Tibial artery (tissue), 4 donors: ENCODE results near the gene IL4I1.

Experiments
- DNase-seq, 2 donors: peaks; one replicate each; pipeline ENCODE4 v3.0.0-alpha.2; 2019
- H3K27ac ChIP-seq, 2 donors: fragments of 200-600 bp; sonication (generic) in 1 of 2; 1 replicate in 1 of 2; 2 replicates in 1 of 2; pipeline ENCODE4 v1.5.1; 2018 to 2019; ENCODE audit warnings: mild to moderate bottlenecking in 1 of 2
- H3K27me3 ChIP-seq, 2 donors: fragments of 200-600 bp; sonication (generic) in 1 of 2; one replicate each; pipeline versions ENCODE4 v1.5.1 to v1.6.0; 2016 to 2019
- H3K36me3 ChIP-seq, 3 donors: fragments of 200-600 bp; sonication (generic) in 2 of 3; one replicate each; pipeline ENCODE4 v1.5.1; 2016 to 2019; ENCODE audit warnings: mild to moderate bottlenecking in 2 of 3
- H3K4me1 ChIP-seq, 4 donors: fragments of 200-600 bp; sonication (generic) in 2 of 4; 1 replicate in 3 of 4; 2 replicates in 1 of 4; pipeline ENCODE4 v1.5.1; 2016 to 2019
- H3K4me3 ChIP-seq, 2 donors: fragments of 200-600 bp; sonication (generic) in 1 of 2; 1 replicate in 1 of 2; 2 replicates in 1 of 2; pipeline ENCODE4 v1.5.1; 2018 to 2019; ENCODE audit warnings: mild to moderate bottlenecking in 2 of 2
- H3K9me3 ChIP-seq, 3 donors: fragments of 200-600 bp; sonication (generic) in 1 of 3; one replicate each; pipeline ENCODE4 v1.5.1; 2016 to 2019
- intact Hi-C: fragments of 100-400 bp; cut with DNase I; formaldehyde crosslinking; loops from one replicate; pipeline ENCODE4 v1.15.0; 2023; ENCODE audit warnings: low total_unique reads
- TF ChIP-seq, protein P1 (sequence below), 2 experiments: fragments of 200-600 bp in 1 of 2; fragments of 450-650 bp in 1 of 2; IDR thresholded peaks; one replicate each; pipeline ENCODE4 v1.5.1; 2017 to 2019; ENCODE audit warnings: antibody characterized with exemption in 2 of 2, mild to moderate bottlenecking in 1 of 2, moderate library complexity in 1 of 2

The IL4I1 gene

DNA sequence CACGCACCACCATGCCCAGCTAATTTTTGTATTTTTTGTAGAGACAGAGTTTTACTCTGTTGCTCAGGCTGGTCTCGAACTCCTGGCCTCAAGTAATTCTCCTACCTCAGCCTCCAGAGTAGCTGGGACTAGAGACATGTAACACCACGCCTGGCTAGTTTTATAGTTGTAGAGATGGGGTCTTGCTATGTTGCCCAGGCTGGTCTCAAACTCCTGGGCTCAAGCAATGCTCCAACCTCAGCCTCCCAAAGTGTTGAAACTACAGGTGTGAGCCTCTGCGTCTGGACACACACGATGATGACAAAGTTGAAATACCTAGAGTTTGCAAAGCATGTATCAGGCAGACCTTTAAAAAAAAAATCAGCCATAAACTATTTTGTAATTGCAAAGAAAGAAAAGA, 50.3 kb downstream of the IL4I1 start:
- Histone ChIP-seq H3K27me3 (no peaks in the 10 kb centered on the region), H3K9me3 (no peaks in the 10 kb centered on the region), H3K4me1 (peaks cover 0 to 7% (median 5%) of the 10 kb centered on the region in 4 donors), H3K27ac (no peak overlapping the region), H3K36me3 (no peaks in the 10 kb centered on the region), H3K4me3 (no peak overlapping the region)
- intact Hi-C loops: no loop called here
- TF ChIP-seq, protein P1, sequence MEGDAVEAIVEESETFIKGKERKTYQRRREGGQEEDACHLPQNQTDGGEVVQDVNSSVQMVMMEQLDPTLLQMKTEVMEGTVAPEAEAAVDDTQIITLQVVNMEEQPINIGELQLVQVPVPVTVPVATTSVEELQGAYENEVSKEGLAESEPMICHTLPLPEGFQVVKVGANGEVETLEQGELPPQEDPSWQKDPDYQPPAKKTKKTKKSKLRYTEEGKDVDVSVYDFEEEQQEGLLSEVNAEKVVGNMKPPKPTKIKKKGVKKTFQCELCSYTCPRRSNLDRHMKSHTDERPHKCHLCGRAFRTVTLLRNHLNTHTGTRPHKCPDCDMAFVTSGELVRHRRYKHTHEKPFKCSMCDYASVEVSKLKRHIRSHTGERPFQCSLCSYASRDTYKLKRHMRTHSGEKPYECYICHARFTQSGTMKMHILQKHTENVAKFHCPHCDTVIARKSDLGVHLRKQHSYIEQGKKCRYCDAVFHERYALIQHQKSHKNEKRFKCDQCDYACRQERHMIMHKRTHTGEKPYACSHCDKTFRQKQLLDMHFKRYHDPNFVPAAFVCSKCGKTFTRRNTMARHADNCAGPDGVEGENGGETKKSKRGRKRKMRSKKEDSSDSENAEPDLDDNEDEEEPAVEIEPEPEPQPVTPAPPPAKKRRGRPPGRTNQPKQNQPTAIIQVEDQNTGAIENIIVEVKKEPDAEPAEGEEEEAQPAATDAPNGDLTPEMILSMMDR (IDR thresholded peaks at IDR 0.05): no peak
- no peak for DNase-seq

DNA sequence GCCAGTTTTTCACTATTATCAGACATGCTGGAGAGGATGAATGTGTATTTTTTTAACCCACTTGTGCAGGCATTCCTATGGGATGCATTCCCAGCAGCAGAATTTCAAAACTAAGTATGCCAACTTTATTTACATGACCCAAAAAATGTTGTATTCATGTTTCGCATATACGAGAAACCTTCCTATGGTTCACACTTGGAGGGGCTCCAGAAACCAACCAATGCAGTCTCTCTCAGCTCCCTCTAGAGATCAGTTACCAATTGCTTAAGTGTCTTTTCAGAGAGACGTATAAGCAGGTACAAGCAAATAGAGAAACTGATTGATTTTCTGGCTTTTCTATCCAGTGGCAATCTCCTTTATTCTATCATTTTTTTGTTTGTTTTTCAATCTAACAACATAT, 51.3 kb downstream of the IL4I1 start:
- H3K9me3 ChIP-seq: no peaks in the 10 kb centered on the region
- TF ChIP-seq, protein P1 (IDR thresholded peaks at IDR 0.05): no peak
- intact Hi-C loops: no loop called here
- no peak for DNase-seq
- peaks cover 0 to 9% (median 5%) of the 10 kb centered on the region in 3 donors for H3K36me3 ChIP-seq
- no peak overlapping the region for H3K4me3 ChIP-seq
- H3K27ac ChIP-seq: no peak overlapping the region
- no peaks in the 10 kb centered on the region for H3K27me3 ChIP-seq
- H3K4me1 ChIP-seq: peaks cover 0 to 7% (median 5%) of the 10 kb centered on the region in 4 donors

DNA sequence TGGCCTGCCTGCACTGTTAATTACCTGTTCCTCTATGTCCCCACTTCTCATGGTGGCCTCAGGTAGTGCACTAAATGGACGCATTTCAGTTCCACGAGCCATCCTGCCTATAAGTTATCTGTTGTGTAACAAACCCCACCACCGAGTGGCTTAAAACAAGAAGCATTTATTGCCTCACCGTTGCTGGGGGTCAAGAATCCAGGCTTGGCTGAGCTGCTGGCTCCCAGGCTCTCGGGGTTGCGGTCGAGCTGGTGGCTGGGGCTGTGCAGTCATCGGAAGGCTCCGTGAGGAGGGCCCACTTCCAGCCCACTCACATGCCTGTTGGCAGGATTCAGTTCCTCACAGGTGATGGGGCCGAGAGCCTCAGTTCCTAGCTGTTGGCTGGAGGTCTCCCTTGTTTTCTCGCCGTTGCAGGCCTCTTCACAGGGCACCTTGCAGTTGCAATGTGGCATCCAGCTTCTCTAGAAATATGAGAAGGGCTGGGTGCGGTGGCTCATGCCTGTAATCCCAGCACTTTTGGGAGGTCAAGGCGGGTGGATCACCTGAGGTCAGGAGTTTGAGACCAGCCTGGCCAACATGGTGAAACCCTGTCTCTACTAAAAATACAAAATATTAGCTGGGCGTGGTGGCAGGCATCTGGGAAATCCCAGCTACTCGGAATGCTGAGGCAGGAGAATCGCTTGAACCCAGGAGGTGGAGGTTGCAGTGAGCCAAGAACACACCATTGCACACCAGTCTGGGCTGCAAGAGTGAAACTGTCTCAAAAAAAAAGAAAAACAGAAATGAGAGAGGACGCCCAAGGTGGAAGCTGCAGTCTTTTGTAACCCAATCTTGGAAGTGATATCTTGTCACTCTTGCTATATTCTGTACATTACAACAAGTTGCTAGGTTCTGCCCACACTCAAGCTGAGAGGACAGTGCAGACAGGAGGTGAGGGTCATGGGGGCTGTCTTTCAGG, 52.3 kb downstream of the IL4I1 start:
- Histone ChIP-seq H3K27ac (no peak overlapping the region), H3K9me3 (no peaks in the 10 kb centered on the region), H3K4me3 (no peak overlapping the region), H3K36me3 (peaks cover 6 to 16% (median 9%) of the 10 kb centered on the region in 3 donors), H3K27me3 (no peaks in the 10 kb centered on the region), H3K4me1 (no peaks in the 10 kb centered on the region)
- TF ChIP-seq, protein P1 (IDR thresholded peaks at IDR 0.05): no peak
- intact Hi-C loops: no loop called here
- DNase-seq: no peak

DNA sequence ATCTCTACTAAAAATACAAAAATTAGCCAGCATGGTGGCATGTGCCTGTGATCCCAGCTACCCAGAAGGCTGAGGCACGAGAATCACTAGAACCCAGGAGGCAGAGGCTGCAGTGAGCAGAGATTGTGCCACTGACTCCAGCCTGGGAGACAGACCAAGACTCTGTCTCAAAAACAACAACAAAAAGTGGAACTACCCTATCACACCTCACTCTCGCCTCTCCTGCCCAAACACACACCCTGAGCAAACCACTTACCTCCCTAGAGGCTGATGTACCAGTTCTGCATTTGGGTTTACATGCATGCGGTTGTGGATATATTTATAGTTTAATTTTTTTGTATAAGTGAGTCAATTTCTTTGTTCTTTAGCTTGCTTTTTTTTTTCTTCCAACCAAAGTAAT, 53.4 kb downstream of the IL4I1 start:
- H3K4me1 ChIP-seq: no peaks in the 10 kb centered on the region
- no peak overlapping the region for H3K4me3 ChIP-seq
- H3K27me3 ChIP-seq: no peaks in the 10 kb centered on the region
- no peak overlapping the region for H3K27ac ChIP-seq
- DNase-seq: no peak
- no peaks in the 10 kb centered on the region for H3K9me3 ChIP-seq
- peaks cover 17 to 27% (median 19%) of the 10 kb centered on the region in 3 donors for H3K36me3 ChIP-seq
- TF ChIP-seq, protein P1 (IDR thresholded peaks at IDR 0.05): no peak
- intact Hi-C loops: no loop called here

DNA sequence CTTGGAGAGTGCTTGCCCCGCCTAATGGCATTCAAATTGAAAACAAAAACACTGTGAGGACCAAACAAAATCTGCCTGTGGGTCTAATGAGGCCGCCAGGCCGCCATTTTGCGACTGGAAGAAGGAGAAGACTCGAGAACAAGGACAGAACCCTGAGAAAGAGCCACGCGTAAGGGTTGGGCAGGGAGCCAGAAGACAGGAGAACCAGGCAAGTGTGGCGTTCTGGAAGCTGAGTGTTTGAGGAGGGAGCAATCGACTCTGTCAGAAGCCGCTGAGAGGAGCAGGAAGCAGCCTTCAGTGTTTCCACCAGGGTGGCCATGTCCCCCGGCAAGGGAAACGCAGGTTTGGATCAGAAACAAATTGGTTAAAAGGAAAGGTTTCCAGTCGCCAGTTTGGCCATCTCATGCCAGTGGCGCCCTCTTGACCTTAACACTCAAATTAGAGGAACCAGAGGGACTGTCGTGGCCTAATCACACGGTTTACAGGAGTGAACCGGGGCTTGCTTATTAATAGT, 55.9 kb downstream of the IL4I1 start:
- Histone ChIP-seq H3K27me3 (no peaks in the 10 kb centered on the region), H3K9me3 (no peaks in the 10 kb centered on the region), H3K4me3 (no peak overlapping the region), H3K27ac (no peak overlapping the region), H3K4me1 (no peaks in the 10 kb centered on the region), H3K36me3 (peaks cover 37 to 52% (median 43%) of the 10 kb centered on the region in 3 donors)
- no peak for DNase-seq
- TF ChIP-seq, protein P1 (IDR thresholded peaks at IDR 0.05): no peak
- intact Hi-C loops: no loop called here
